ENCODE measurements around the gene MYLIP. TPM values are rescaled to one million over a fixed set of nuclear protein-coding genes. Genes with fewer than 3 reads are reported as not detected.

The MYLIP gene
- total and polyA plus RNA-seq, 11 donors, result 6.6 to 19.9 (median 12.4) TPM

GRCh38 chr6:16105854-16106253 is 23.0 kb upstream of the MYLIP start:
- no peak overlapping the region for H3K27ac ChIP-seq
- WGBS, 4 donors, result 75 to 80% (median 78%) methylated on average over 4 of the region's 4 CpGs
- intact Hi-C loops (cut with DNase I), result no loop called here

GRCh38 chr6:16106991-16107787 is 21.7 kb upstream of the MYLIP start:
- DNase-seq, result no peak
- H3K27ac ChIP-seq, result no peak overlapping the region
- no peaks in the 10 kb centered on the region for H3K27me3 ChIP-seq
- ATAC-seq, result no peak
- TF ChIP-seq POLR2A (IDR thresholded peaks at IDR 0.05), result no peak
- no peak for TF ChIP-seq CTCF (IDR thresholded peaks at IDR 0.05)
- WGBS, 4 donors, result 92 to 96% (median 94%) methylated on average over 8 of the region's 8 CpGs
- H3K4me1 ChIP-seq, result peaks cover 0 to 26% (median 11%) of the 10 kb centered on the region in 12 donors
- no peak overlapping the region for H3K4me3 ChIP-seq
- intact Hi-C loops (cut with DNase I), result no loop called here
- no peaks in the 10 kb centered on the region for H3K9me3 ChIP-seq
- no peaks in the 10 kb centered on the region for H3K36me3 ChIP-seq

More at GRCh38 chr6:16105854-16106253, 23.0 kb upstream of the MYLIP start:
- no peak for DNase-seq
- no peak for ATAC-seq
- Histone ChIP-seq H3K9me3 (peaks cover 0 to under 1% (median 0%) of the 10 kb centered on the region in 12 donors), H3K4me1 (peaks cover 0 to 26% (median 11%) of the 10 kb centered on the region in 12 donors), H3K27me3 (no peaks in the 10 kb centered on the region), H3K36me3 (no peaks in the 10 kb centered on the region), H3K4me3 (no peak overlapping the region)
- no peak for TF ChIP-seq POLR2A (IDR thresholded peaks at IDR 0.05)
- TF ChIP-seq CTCF (IDR thresholded peaks at IDR 0.05), result no peak

GRCh38 chr6:16108419-16108818 is 20.5 kb upstream of the MYLIP start:
- Histone ChIP-seq H3K27ac (no peak overlapping the region), H3K27me3 (no peaks in the 10 kb centered on the region), H3K36me3 (no peaks in the 10 kb centered on the region), H3K9me3 (no peaks in the 10 kb centered on the region), H3K4me3 (no peak overlapping the region), H3K4me1 (peaks cover 0 to 26% (median 11%) of the 10 kb centered on the region in 12 donors)
- TF ChIP-seq POLR2A (IDR thresholded peaks at IDR 0.05) (no peak), CTCF (IDR thresholded peaks at IDR 0.05) (no peak)
- WGBS, 4 donors, result 85 to 88% (median 87%) methylated on average over 5 of the region's 5 CpGs
- ATAC-seq, result no peak
- intact Hi-C loops (cut with DNase I), result no loop called here
- no peak for DNase-seq

- 65 to 71% (median 68%) methylated on average over 5 of the region's 5 CpGs for WGBS, 4 donors
- ATAC-seq (peak; percentile 57 to 91 (median 71)), DNase-seq (peak in 3 of 5 donors; percentile 32 to 51 (median 40))
- no peaks in the 10 kb centered on the region for H3K36me3 ChIP-seq
- H3K4me3 ChIP-seq, result no peak overlapping the region
- peak overlapping the region in 5 of 12 donors; percentile 20 to 39 (median 22) for H3K27ac ChIP-seq
- no peaks in the 10 kb centered on the region for H3K9me3 ChIP-seq
- no peaks in the 10 kb centered on the region for H3K27me3 ChIP-seq
- H3K4me1 ChIP-seq, result peaks cover 0 to 21% (median 10%) of the 10 kb centered on the region in 12 donors
- intact Hi-C loops (cut with DNase I), result no loop called here
- no peak for TF ChIP-seq CTCF (IDR thresholded peaks at IDR 0.05)
- TF ChIP-seq POLR2A (IDR thresholded peaks at IDR 0.05), result no peak
These were observed 19.8 kb upstream of the MYLIP start for GRCh38 chr6:16108921-16109658.
